Embryonic facial prominence (tissue), 1 donor: ENCODE results near the gene TRIM67.
A peak's percentile ranks its signal among the peaks of the same experiment; 100 is the strongest.
"Not testable (repeated sequence)": the region's sequence is repeated elsewhere in the genome, so short reads cannot be mapped to it uniquely, and the experiment has no call there.

Experiments used
- DNase-seq: peaks from one replicate; pipeline ENCODE4 v3.0.0-alpha.2; 2016; ENCODE audit errors: extremely low spot score

TRIM67 gene

GRCh38 chr1:231203259-231204057 is 41.6 kb downstream of the TRIM67 start:
- DNase-seq: no peak

DNA sequence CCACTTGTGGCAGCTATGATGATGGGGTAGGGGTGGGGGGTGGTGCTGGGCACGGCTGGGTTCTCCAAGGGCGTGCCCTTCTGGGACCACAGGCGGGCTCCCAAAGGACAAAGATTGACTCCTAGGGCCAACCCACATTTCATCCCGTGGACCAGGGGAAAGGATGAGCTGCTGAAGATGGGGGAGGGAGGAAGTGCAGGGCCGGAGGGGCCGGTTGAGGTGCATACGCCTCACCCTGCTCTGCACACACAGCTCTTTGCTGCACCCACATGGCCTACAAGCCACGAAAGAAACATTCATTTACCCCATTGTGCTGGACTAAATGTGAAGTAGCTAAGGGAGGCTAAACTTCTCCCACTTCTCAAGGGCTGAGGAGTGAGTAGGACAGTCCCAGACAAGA is 45.0 kb downstream of the TRIM67 start:
- DNase-seq: no peak

DNA sequence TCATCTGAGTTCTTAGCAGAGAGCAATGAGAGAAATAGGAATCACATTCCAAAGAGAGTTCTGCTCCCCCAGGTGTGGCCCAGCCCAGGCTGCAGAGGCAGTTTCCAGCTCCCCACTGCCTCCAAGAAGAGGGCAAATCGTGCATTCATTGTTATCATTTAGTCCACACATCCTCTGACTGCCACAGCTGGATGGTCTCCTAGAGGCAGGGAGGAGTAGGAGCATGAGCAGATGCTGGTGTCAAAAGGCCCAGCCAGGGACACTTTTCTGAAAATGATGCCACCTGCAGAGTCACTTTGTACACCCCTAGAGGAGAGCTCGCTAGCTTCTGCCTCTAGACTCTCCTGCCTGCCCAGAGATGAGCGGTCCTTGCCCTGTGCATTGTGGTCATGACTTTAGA is 45.6 kb downstream of the TRIM67 start:
- DNase-seq: no peak

GRCh38 chr1:231208980-231209379 is 47.1 kb downstream of the TRIM67 start:
- DNase-seq: no peak

GRCh38 chr1:231209531-231209930 is 47.7 kb downstream of the TRIM67 start:
- DNase-seq: no peak

- DNase-seq: no peak
Measured at GRCh38 chr1:231210126-231210525, 48.3 kb downstream of the TRIM67 start.

- DNase-seq: peak; percentile 22
Measured at GRCh38 chr1:231211005-231211857, 49.4 kb downstream of the TRIM67 start.

GRCh38 chr1:231212301-231212700 is 50.4 kb downstream of the TRIM67 start:
- DNase-seq: not testable (repeated sequence)

- no peak for DNase-seq
Measured at GRCh38 chr1:231213831-231214573, 52.1 kb downstream of the TRIM67 start.

DNA sequence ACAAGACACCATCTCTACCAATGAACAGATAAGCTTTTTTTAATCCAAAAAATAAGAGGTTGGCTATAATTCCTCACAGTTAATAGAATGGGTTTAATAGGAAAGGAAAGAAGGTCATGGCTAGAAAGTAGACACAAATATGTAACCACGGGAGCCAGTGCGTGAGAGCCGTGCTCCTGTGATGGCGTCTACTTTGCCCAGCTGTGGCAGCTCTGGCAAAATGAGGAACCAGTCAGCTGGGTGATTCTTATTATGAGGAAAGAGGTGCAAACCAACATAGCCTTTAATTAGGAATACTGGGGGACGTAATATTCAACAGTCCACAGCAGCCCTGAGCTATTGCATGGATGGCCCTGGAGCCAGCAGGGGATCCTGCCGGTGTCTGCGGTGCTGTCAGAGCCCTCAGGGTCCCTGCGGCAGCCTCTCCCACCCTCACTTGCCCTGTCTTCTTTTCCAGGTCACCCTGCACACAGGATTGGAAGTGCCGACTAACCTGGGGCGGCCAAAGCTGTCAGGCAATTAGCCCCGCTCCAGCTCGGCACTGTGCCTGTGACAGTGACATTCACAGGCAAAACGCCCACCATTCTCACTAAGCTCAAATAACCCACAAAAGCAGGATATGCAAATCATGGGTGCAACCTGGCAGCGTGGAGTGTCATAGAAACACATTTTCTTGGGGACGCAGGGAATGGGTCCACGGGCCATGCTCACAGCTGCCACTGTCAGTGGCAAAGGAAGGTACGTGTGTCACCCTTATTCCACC is 53.2 kb downstream of the TRIM67 start:
- DNase-seq: no peak

DNA sequence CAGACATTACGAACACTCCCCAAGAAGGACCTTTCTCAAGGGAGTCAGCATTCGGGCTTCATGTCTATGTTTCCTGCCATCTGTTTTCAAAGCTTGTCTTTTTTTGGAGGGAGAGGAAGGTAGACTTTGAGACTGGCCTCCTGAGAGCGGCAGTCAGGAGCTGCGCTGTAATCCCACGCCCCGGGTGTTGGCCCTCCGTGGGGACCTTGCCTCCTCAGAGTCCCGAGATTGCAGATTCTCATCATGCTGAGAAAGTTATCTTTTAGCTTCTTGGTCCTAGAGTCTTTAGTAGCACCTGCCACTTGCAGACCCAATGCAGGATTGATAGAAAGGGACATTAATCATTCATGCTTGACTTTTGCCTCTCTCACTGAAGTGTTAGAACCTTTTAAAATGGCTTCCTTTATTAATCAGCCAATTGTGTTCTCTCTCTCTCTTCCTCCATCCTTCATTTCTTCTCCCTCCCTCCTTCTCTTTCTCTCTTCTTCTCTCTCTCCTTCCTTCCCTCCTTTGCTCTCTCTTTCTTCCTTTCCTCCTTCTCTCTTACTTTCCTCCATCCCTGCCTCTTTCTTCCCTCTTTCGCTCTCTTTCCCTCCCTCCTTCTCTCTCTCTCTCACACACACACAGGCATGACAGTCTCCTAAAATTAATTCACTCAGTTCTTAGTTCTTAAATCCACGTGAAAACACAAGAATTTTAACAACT is 54.0 kb downstream of the TRIM67 start:
- DNase-seq: no peak

DNA sequence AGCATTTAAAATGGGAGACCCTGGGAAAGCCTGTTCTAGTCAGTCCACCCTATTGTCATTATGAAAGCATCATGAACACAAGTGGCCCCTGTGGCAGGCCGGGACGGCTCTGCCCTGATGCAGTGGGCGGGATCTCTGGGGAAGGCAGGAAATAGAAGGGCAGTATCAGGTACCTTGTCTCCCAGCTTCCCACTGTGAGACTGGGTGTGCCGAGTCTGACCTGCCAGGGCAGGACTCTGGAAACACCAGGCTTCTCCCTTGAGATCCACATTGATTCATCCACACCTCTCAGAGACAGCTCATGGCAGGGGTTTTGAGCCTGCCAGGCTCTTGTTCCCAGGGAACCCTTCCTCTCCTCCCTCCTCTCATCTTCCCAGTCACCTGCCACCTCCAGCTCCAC is 54.6 kb downstream of the TRIM67 start:
- no peak for DNase-seq

DNA sequence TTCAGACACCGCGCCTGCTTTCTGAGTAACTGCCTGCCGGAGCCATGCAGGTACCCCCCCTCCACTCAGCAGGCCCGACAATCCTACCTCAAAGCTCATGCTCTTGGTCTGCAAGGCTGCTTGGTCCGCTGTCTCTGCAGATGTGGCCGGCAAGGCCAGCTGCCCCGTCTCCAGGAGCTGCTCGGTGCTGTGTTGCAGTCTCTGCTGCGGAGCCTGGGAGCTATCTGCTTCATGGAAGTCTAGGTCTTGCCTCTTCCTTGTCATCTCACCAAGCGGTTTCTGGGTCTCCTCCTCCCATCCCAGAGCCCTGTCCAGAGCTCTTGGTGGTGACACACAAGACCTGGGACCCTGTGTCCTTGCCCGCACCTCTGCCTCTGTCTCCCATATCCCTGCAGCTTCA is 55.2 kb downstream of the TRIM67 start:
- DNase-seq: no peak

DNA sequence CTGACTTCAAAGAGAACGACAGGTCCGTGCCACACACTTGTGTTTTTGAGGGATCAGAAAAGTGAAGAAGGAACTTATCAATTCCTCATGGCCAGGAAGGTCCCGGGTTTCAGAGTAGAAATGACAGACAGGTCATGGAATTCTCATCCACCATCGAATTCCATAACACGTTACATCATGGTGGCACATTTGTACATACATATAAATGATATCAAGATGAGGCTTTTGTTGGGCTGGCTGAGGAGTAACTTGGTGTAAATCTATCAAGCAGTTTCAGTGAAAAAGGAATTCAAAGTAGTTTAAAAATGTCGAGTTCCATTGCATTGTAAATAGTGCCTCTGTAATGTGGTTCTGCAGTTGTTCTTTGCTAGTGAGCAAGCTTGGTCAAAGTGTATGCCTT is 56.2 kb downstream of the TRIM67 start:
- no peak for DNase-seq

- no peak for DNase-seq
Measured at GRCh38 chr1:231219422-231220401, 57.9 kb downstream of the TRIM67 start.

DNA sequence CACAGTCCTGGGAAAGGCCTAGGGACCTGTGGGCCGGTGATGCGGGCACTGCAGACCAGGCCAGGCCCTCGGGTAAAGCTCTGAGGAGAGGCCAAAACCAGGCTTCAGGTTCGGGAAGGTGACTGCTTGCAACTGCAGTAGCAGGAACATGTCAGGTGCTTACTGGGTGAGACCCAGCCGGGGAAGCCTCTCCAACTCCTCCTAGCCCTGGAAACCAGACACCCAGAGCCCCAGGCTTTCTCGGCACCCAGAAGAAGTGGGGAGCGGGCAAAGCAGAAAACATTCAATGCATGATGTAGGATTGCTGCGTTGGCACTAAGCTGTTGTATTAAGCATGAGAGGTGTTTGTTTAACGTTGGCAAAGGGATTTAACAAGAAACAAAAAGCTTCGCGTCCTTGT is 58.9 kb downstream of the TRIM67 start:
- DNase-seq: no peak

DNA sequence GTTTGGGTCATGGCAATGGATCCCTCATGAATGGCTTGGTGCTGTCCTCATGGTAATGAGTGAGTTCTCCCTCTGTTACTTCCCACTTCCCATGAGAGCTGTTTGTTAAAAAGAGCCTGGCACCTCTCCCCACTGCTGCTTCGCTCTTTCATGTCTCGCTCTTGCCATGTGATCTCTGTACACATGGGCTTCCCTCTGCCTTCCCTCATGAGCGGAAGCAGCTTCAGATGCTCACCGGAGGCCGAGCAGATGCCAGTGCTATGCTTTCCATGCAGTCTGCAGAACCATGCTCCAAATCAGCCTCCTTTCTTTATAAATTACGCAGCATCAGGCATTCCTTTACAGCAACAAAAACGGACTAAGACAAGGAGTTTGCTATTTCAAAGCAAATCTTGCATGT is 64.3 kb downstream of the TRIM67 start:
- DNase-seq: no peak

DNA sequence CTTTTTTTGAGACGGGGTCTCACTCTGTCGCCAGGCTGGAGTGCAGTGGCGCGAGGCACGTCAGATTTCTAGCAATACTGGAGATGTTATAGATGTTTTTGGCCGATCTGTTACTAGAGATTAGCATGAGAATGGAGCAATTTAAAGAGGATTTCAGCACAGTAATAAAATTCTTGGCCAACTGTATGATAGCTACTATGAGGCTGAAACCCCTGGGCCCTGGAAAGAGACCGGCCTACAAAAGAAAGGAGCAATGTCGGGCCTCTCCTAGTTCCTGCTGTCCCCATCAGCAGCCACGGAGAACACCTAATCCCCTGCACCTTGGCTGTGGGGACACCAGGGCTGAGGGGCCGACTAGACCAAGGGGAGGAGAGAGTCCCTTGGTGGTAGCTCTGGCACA is 69.7 kb downstream of the TRIM67 start:
- no peak for DNase-seq

- no peak for DNase-seq
Measured at GRCh38 chr1:231232870-231233734, 71.2 kb downstream of the TRIM67 start.
